A673 (cell line): Measurements from ENCODE around the gene TTC14.

Experiments used
- EZH2 ChIP-seq: fragments of 200-600 bp; sonication (generic); IDR thresholded peaks from 2 replicates; pipeline ENCODE4 v1.6.1; 2017; ENCODE audit warnings: borderline replicate concordance, low read depth, mild to moderate bottlenecking, mixed read lengths, antibody characterized with exemption, low read length; ENCODE audit not compliant: poor library complexity, severe bottlenecking
- TF ChIP-seq, protein P1 (sequence below): fragments of 300-800, 200-600 bp; sonication (generic); conservative IDR thresholded peaks from 2 replicates; pipeline ENCODE4 v1.5.1; 2017; ENCODE audit warnings: low read depth, mild to moderate bottlenecking, antibody characterized with exemption, low read length, moderate library complexity, mixed read lengths

DNA sequence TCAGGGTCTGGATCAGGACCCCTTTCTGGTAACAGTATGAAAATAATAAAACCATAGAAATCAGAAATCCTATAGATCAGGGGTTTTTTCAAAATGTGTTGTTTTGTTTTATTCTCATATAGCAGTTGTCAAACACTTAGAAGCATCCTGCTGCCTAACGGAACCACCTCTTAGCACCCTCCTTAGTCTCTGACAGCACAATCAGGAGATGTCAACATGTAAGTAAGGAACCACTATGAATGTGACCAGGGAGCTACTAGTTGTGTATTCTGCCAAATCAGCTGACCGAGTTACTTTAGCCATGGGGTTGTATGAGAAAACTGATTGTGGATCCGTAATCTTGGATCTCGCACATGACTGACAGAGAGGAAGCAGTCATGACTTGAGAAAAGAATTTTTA lies 55.1 kb downstream of the TTC14 start:
- TF ChIP-seq, protein P1, sequence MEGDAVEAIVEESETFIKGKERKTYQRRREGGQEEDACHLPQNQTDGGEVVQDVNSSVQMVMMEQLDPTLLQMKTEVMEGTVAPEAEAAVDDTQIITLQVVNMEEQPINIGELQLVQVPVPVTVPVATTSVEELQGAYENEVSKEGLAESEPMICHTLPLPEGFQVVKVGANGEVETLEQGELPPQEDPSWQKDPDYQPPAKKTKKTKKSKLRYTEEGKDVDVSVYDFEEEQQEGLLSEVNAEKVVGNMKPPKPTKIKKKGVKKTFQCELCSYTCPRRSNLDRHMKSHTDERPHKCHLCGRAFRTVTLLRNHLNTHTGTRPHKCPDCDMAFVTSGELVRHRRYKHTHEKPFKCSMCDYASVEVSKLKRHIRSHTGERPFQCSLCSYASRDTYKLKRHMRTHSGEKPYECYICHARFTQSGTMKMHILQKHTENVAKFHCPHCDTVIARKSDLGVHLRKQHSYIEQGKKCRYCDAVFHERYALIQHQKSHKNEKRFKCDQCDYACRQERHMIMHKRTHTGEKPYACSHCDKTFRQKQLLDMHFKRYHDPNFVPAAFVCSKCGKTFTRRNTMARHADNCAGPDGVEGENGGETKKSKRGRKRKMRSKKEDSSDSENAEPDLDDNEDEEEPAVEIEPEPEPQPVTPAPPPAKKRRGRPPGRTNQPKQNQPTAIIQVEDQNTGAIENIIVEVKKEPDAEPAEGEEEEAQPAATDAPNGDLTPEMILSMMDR: no peak
- no peak for TF ChIP-seq EZH2
